Stimulated activated naive CD8-positive, alpha-beta T cell treated with anti-CD3 and anti-CD28 coated beads, Interleukin-15, Interleukin-2, amounts not matched to agents 100 ng/mL and 50 ng/mL, for 24 hours (primary cell): ENCODE results near the gene SPACA7.

ENCODE experiments used
- H3K27ac Mint-ChIP-seq: one replicate; pipeline ENCODE4 v1.8.0; 2021; ENCODE audit warnings: mild to moderate bottlenecking, mixed read lengths
- H3K27me3 Mint-ChIP-seq: one replicate; pipeline ENCODE4 v1.8.0; 2021; ENCODE audit warnings: mixed read lengths
- H3K36me3 Mint-ChIP-seq: one replicate; pipeline ENCODE4 v1.8.0; 2021; ENCODE audit warnings: low read depth, mixed read lengths
- H3K4me1 Mint-ChIP-seq: one replicate; pipeline ENCODE4 v1.8.0; 2021; ENCODE audit warnings: low read depth, mixed read lengths
- H3K4me3 Mint-ChIP-seq: one replicate; pipeline ENCODE4 v1.8.0; 2021; ENCODE audit warnings: mild to moderate bottlenecking, mixed read lengths
- H3K9me3 Mint-ChIP-seq: one replicate; pipeline ENCODE4 v1.8.0; 2021; ENCODE audit warnings: mixed read lengths

Gene SPACA7

DNA sequence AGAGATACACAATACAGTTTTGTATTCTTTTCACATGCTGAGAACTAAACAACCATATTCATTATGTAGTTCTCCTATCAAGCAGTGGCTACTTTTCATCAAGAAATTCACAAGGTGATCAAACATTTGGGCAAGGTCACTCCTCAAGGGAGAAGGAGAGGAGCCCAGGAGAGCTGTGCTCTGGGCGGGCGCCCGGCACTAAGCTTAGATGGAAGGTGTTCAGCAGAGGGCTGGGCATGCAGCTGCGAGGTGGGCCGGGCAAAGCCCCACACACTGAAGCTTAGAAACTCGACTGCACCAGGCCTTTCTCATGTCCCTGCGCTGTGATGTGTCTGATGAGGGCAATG, 30.4 kb upstream of the SPACA7 start:
- H3K9me3 Mint-ChIP-seq: no peaks in the 10 kb centered on the region
- H3K4me3 Mint-ChIP-seq: no peak overlapping the region
- no peak overlapping the region for H3K27ac Mint-ChIP-seq
- H3K27me3 Mint-ChIP-seq: peaks cover 33% of the 10 kb centered on the region
- no peaks in the 10 kb centered on the region for H3K36me3 Mint-ChIP-seq
- H3K4me1 Mint-ChIP-seq: no peaks in the 10 kb centered on the region

DNA sequence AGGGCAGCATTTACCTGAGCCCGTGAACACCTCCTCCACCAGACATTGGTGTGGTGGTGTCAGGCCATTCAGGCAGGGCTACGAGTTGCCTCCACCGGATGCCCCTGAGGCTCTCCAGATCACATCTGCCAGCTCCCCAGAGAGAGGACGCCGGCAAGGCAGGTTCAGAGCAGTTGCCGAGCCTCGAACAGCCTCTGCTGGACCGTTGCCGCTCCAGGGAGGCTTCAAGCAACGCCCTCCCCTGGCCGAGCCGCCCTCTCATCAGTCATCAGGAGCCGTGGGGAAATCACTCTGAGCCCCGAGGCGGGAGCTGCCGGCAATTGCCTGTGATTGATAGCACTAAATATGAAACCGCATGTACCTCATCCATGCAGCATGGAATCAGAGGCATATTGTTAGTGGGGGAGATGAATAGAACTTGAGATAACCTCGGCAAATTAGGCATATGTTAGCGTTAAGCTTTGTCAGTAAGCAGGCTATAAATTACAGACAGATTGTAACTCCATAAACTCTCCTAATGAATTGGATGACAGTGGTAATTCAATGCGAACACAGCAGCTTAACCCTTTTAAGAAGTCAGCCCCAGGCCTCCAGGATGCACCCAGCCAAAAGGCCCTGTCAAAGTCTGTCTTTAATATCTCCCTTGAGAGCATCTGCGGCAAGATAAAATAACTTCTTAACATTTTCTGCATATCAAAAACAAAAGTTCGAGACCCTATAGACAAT, 29.8 kb upstream of the SPACA7 start:
- Mint-ChIP-seq H3K4me3 (no peak overlapping the region), H3K4me1 (no peaks in the 10 kb centered on the region), H3K27me3 (peaks cover 33% of the 10 kb centered on the region), H3K27ac (no peak overlapping the region), H3K36me3 (no peaks in the 10 kb centered on the region), H3K9me3 (no peaks in the 10 kb centered on the region)

DNA sequence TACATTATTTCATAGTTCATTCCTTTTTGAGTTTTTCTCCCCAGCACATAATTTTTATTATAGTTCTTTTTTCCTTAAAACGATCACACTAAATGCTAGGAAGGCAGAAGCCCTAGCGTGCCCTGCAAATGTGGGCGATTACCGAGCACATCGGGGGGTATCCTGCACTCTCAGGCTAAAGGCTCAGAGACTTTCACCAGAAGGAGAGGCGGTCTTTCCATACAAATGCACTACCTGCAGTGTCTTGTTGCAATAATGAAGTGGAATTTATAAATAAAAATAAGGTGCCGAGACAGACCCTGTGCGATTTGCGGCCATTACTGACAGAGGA, 29.3 kb upstream of the SPACA7 start:
- H3K36me3 Mint-ChIP-seq: no peaks in the 10 kb centered on the region
- peaks cover 33% of the 10 kb centered on the region for H3K27me3 Mint-ChIP-seq
- H3K4me3 Mint-ChIP-seq: no peak overlapping the region
- H3K4me1 Mint-ChIP-seq: no peaks in the 10 kb centered on the region
- H3K27ac Mint-ChIP-seq: no peak overlapping the region
- H3K9me3 Mint-ChIP-seq: no peaks in the 10 kb centered on the region

DNA sequence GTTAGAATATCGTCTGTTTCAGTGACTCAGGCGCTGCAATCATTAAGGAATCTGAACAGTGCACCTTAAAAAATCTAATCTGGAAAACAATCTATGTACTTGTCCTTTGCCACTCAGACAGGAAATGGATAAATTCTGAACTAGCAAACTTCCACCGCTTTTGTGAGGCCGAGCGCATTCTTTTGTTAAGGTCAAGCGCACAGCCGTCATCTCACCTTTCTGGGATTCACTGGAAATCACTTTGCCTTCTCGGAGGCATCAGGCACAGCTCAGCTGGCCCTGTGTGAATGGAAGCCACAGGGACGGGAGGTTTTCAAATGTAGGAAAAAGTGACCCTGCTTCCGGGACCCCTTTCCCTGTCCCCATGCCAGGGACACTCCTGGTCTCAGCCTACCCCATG, 28.2 kb upstream of the SPACA7 start:
- H3K36me3 Mint-ChIP-seq: no peaks in the 10 kb centered on the region
- no peaks in the 10 kb centered on the region for H3K4me1 Mint-ChIP-seq
- no peak overlapping the region for H3K27ac Mint-ChIP-seq
- H3K9me3 Mint-ChIP-seq: no peaks in the 10 kb centered on the region
- peaks cover 33% of the 10 kb centered on the region for H3K27me3 Mint-ChIP-seq
- H3K4me3 Mint-ChIP-seq: no peak overlapping the region

DNA sequence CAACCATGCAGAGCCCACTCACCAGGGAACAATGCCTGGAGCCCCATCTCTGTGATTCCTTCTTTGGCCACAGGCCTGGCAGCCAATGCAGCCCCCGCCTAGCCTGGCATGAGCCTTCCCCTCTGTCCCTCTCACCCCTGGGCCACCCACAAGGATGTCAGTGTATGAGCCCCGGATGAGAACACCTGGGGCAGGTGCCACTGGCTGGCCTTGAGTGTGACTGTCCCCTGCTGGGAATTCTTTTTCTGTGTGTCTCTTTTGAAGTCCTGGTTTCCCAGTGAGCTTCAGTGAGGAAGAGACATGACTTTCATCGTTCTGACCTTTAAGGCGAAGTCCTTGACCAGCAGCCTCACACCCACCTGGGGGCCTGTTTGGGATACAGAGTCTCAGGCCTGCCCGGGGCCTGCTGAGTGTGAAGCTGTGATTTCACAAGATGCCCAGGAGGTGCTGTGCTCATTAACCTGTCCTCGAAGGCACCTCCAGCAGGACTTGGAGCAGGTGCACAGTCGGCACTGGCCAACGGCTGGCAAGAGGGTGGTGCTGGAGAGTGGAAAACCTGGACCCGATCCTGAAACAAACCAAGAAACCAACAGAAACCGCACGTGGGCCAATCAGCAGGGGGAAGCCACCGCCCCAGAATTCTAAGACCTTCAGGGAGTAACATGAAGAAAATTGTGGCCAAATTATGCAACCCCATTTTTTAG, 27.4 kb upstream of the SPACA7 start:
- Mint-ChIP-seq H3K4me1 (no peaks in the 10 kb centered on the region), H3K4me3 (no peak overlapping the region), H3K27ac (no peak overlapping the region), H3K27me3 (peaks cover 33% of the 10 kb centered on the region), H3K9me3 (no peaks in the 10 kb centered on the region), H3K36me3 (no peaks in the 10 kb centered on the region)

DNA sequence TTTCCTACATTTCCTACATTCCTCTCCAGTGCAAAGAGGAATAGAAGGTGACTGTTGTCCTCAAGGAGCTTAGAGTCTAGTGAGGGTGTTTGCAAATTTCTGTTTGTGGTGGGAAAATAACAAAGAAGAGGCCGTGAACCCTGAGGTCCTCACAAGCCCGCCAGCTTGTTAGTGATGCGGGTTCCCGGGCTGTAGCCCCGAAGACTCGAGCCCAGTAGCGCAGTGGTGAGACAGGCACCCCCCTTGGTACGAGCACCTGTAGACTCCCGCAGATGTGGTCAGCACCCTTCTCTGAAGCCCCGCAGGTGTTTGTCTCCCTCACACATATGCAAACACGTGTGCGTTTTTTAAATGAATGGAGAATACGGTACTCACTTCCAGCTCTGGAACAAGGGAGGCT, 26.5 kb upstream of the SPACA7 start:
- Mint-ChIP-seq H3K27ac (no peak overlapping the region), H3K9me3 (no peaks in the 10 kb centered on the region), H3K4me1 (no peaks in the 10 kb centered on the region), H3K36me3 (no peaks in the 10 kb centered on the region), H3K27me3 (peaks cover 33% of the 10 kb centered on the region), H3K4me3 (no peak overlapping the region)

DNA sequence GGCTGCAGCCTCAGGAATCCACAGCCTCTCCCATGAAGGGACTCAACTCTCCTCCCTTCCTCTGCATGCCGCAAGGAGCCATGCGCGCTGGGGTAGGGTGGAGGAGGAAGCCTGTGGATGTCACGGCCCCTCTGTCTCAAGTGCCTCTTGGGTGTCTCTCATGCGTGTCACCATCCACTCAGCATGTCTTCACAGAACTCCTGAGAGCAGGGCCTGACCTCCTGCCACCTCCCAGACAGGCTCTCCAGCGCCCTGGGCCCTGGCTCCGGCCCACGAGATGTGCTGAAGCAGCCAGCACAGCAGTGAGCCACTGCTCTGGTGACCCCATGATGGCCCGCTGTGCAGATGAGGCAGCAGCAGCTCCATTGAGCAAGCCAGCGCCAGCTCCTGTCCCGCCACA, 25.9 kb upstream of the SPACA7 start:
- H3K36me3 Mint-ChIP-seq: no peaks in the 10 kb centered on the region
- no peaks in the 10 kb centered on the region for H3K9me3 Mint-ChIP-seq
- H3K27me3 Mint-ChIP-seq: peaks cover 30% of the 10 kb centered on the region
- H3K27ac Mint-ChIP-seq: no peak overlapping the region
- H3K4me3 Mint-ChIP-seq: no peak overlapping the region
- no peaks in the 10 kb centered on the region for H3K4me1 Mint-ChIP-seq

DNA sequence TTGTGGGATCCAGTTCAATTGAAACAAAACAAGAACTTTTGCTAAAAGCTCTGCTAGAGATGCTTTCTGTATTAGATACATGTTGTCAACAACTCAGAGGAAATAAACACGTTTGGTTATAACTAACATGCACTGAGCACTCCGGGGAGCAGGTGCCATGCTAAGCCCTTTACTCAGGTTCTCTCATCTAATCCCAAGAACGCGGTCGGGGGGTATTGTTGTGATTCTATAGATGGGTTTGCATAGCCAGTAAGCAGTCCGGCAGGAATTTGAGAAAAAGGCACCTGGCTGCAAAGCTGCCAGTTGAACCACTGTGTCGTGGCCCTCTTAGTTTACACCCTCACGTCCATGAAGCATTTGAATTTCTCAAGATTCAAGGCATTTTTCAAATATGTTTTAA, 24.3 kb upstream of the SPACA7 start:
- Mint-ChIP-seq H3K4me1 (no peaks in the 10 kb centered on the region), H3K27ac (no peak overlapping the region), H3K27me3 (peaks cover 17% of the 10 kb centered on the region), H3K9me3 (no peaks in the 10 kb centered on the region), H3K4me3 (no peak overlapping the region), H3K36me3 (no peaks in the 10 kb centered on the region)

DNA sequence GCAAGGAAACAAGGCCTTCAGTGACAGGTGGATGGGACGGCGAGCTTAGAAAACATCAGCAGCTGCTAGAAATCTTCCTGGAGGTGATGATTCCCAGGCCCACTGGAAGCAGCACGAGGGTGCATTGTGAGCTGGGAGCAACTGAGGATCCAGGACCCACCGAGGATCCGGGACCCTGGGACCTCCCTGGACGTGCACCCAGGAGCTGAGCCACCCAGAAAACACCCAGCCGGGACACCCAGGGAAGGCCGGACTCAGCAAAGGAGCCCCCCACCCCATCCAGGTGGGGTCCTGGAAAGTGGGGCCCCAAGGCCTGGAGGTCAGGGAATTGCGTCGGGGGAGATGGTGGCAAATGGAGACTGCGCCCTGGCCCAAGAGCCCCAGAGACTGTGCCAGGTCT, 22.3 kb upstream of the SPACA7 start:
- Mint-ChIP-seq H3K4me3 (no peak overlapping the region), H3K27me3 (peaks cover 1% of the 10 kb centered on the region), H3K4me1 (no peaks in the 10 kb centered on the region), H3K9me3 (peaks cover 11% of the 10 kb centered on the region), H3K27ac (no peak overlapping the region), H3K36me3 (no peaks in the 10 kb centered on the region)

DNA sequence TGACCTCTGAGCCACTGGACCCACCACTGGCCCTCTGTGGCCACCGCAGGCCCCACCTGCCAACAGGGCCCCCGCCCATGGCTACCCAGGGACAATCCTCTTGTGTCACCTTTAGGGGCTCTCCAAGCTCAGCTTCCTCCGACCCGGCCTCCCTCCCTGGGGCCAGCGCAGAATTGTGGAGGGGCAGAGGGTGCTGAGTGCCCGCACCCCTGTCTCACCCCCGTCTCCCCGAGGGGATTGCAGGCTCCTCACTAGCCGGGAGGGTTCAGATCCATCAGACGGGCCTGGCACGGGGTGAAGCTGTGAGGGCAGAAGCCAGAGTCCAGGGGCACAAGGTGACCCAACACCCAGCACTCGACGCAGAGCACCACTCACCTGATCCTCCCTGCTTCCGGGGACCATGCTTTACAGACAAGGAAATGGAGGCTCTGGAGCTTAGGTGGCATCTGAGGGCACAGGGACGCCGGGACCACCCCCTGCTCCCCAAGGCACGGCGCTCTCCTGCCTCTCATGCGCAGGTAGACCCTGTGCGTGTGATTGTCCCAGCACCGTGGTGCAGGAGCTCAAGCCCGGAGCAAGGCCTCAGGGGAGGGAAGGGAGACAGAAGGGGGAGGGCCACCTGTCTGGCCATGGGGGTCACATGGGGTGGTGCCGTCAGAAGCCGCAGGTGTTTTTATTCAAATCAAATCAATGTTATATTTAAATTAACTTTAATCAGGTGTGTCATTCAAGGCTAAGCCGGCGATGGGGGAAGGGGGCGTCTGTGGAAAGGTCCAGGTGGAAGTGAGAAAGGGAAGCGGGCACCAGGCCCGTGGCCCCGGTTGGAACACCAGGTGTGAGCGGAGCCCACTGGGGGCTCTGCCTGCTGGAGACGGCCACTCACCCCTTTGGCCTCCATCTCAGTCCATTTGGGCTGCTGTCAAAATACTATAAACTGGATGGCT, 21.6 kb upstream of the SPACA7 start:
- no peak overlapping the region for H3K27ac Mint-ChIP-seq
- H3K9me3 Mint-ChIP-seq: peaks cover 11% of the 10 kb centered on the region
- H3K4me1 Mint-ChIP-seq: no peaks in the 10 kb centered on the region
- H3K4me3 Mint-ChIP-seq: no peak overlapping the region
- H3K27me3 Mint-ChIP-seq: no peaks in the 10 kb centered on the region
- no peaks in the 10 kb centered on the region for H3K36me3 Mint-ChIP-seq

DNA sequence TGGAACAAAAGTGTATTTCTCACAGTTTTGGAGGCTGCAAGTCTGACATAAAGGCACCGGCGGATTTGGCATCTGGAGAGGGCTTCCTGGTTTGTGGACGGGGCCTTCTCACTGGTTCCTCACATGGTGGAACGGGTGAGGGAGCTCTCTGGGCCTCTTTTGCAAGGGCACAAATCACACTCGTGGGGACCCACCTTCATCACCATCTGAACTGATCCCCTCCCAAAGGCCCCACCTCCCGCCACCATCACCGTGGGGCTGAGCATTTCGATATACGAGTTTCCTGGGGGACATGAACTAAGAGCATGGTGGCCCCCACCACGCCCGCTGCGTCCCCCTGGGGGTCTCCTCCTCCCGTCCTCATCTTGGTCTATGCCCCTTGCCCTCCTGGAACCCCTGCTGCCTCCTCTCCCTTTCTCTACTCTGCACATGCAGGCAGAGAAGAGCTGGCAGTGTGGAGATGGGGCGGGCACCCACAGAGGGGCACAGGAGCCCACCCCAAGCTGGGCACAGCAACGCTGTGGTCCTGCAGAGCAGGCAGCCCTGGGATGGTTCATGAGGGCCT, 20.8 kb upstream of the SPACA7 start:
- Mint-ChIP-seq H3K9me3 (peaks cover 11% of the 10 kb centered on the region), H3K27me3 (no peaks in the 10 kb centered on the region), H3K4me3 (no peak overlapping the region), H3K27ac (no peak overlapping the region), H3K36me3 (no peaks in the 10 kb centered on the region), H3K4me1 (no peaks in the 10 kb centered on the region)

DNA sequence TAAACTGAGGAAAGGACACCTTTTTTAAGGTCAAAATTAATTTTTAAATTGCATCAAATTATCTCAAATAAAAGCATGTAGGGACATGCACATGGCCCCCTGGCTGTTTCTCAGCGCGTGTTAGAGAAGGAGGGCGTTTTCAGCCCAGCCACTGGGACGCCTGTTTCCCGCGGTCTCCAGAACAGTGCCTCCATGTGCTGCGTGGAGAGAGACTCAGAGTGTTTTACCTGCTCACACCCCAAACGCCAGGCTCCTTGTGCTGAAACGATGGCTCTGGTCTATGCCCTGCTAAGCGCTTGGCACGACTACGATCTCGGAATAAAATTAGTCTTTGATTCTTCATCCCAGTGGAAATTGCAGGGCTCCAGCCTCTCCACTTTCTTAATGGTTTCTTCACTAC, 20.0 kb upstream of the SPACA7 start:
- no peaks in the 10 kb centered on the region for H3K27me3 Mint-ChIP-seq
- H3K9me3 Mint-ChIP-seq: peaks cover 11% of the 10 kb centered on the region
- H3K27ac Mint-ChIP-seq: no peak overlapping the region
- no peaks in the 10 kb centered on the region for H3K4me1 Mint-ChIP-seq
- no peaks in the 10 kb centered on the region for H3K36me3 Mint-ChIP-seq
- no peak overlapping the region for H3K4me3 Mint-ChIP-seq

DNA sequence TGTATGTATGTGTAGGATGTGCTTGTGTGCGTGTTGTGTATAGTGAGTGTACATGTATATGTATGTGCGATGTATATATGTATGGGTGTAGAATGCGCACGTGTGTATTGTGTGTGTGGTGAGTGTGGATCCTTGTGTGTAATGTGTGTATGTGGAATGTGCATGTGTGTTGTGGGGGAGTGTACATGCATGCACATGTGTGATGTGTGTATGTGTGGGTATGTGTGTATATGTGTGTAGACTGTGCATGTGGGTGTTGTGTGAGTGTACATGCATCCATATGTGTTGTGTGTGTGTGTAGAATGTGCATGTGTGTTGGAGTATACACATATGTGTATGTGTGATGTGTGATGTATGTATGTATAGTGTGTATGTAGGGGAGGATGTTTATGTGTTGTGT, 18.0 kb upstream of the SPACA7 start:
- Mint-ChIP-seq H3K36me3 (no peaks in the 10 kb centered on the region), H3K27ac (no peak overlapping the region), H3K9me3 (peaks cover 11% of the 10 kb centered on the region)

DNA sequence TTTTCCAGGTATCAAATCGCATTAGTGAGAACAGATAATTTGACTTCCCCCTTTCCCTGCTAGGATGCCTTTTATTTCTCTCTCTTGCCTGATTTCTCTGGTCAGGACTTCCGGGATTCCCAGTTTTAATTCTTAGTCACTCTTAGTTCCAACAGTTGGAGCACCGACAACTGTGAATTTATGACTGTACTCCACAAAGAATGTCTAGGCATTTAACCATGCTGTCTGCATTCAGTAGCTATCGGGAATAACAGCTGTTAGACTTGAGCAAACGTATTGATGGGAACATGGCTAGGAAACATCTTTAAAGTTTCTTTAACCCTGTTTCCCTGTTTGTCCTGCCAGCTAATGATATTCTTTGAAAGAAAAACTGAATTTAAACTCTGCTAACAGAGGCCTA, 14.1 kb upstream of the SPACA7 start:
- Mint-ChIP-seq H3K9me3 (peaks cover 13% of the 10 kb centered on the region), H3K27ac (no peak overlapping the region), H3K36me3 (no peaks in the 10 kb centered on the region), H3K27me3 (no peaks in the 10 kb centered on the region), H3K4me3 (no peak overlapping the region), H3K4me1 (no peaks in the 10 kb centered on the region)

More for the DNA sequence above, 18.0 kb upstream of the SPACA7 start:
- no peak overlapping the region for H3K4me3 Mint-ChIP-seq
- H3K27me3 Mint-ChIP-seq: no peaks in the 10 kb centered on the region
- H3K4me1 Mint-ChIP-seq: no peaks in the 10 kb centered on the region
